Neural cell (in vitro differentiated cells): Measurements from ENCODE around the gene LMNA. TPM values are rescaled to one million over a fixed set of nuclear protein-coding genes. Genes with fewer than 3 reads are reported as not detected.
A peak's percentile ranks its signal among the peaks of the same experiment; 100 is the strongest.

Experiments used
- H2AFZ ChIP-seq: fragments of 200-600, 300-800 bp; sonication (generic), shearing (Covaris generic); 2 replicates; pipeline ENCODE4 v1.6.0; 2014; ENCODE audit warnings: low read depth, mild to moderate bottlenecking, antibody characterized with exemption, low read length, moderate library complexity
- H3F3A ChIP-seq: fragments of 200-600 bp; shearing (Covaris generic); 2 replicates; pipeline ENCODE4 v1.6.1; 2016; ENCODE audit warnings: mild to moderate bottlenecking, moderate library complexity, mixed read lengths, antibody characterized with exemption, low read length; ENCODE audit not compliant: insufficient read depth, poor library complexity, severe bottlenecking
- H3K27ac ChIP-seq: fragments of 200-600, 300-800 bp; sonication (generic), shearing (Covaris generic); 2 replicates; pipeline ENCODE4 v1.5.1; 2014; ENCODE audit warnings: mild to moderate bottlenecking, low read length, moderate library complexity
- H3K27me3 ChIP-seq: fragments of 300-800, 200-600 bp; sonication (generic), shearing (Covaris generic); 2 replicates; pipeline ENCODE4 v1.6.0; 2014; ENCODE audit warnings: mild to moderate bottlenecking, low read depth, low read length, moderate library complexity; ENCODE audit not compliant: insufficient read depth
- H3K36me3 ChIP-seq: fragments of 300-800, 200-600 bp; sonication (generic), shearing (Covaris generic); 2 replicates; pipeline ENCODE4 v1.5.1; 2014; ENCODE audit warnings: mild to moderate bottlenecking, antibody characterized with exemption, low read length, moderate library complexity; ENCODE audit not compliant: insufficient read depth
- H3K4me2 ChIP-seq: fragments of 300-800, 200-600 bp; sonication (generic), shearing (Covaris generic); 2 replicates; pipeline ENCODE4 v1.6.0; 2014; ENCODE audit warnings: mild to moderate bottlenecking, low read length
- H3K4me3 ChIP-seq: fragments of 300-800, 200-600 bp; sonication (generic), shearing (Covaris generic); 2 replicates; pipeline ENCODE4 v1.5.1; 2014; ENCODE audit warnings: mild to moderate bottlenecking, low read length, moderate library complexity
- H3K79me2 ChIP-seq: fragments of 200-600 bp; shearing (Covaris generic); replicated peaks from 2 replicates; pipeline ENCODE4 v1.6.0; 2014; ENCODE audit warnings: mild to moderate bottlenecking, low read length, moderate library complexity; ENCODE audit not compliant: insufficient read depth
- H3K9ac ChIP-seq: fragments of 300-800, 200-600 bp; sonication (generic), shearing (Covaris generic); 2 replicates; pipeline ENCODE4 v1.6.1; 2016; ENCODE audit warnings: mild to moderate bottlenecking, low read length, mixed read lengths
- H3K9me2 ChIP-seq: fragments of 200-600 bp; shearing (Covaris generic); 2 replicates; pipeline ENCODE4 v1.6.1; 2016; ENCODE audit warnings: mild to moderate bottlenecking, low read length, mixed read lengths; ENCODE audit not compliant: insufficient read depth
- H3K9me3 ChIP-seq: fragments of 200-600, 300-800 bp; sonication (generic), shearing (Covaris generic); 2 replicates; pipeline ENCODE4 v1.6.1; 2016; ENCODE audit warnings: mild to moderate bottlenecking, mixed run types, low read length, moderate library complexity, mixed read lengths
- H4K20me1 ChIP-seq: fragments of 200-600 bp; shearing (Covaris generic); 2 replicates; pipeline ENCODE4 v1.6.1; 2016; ENCODE audit warnings: mild to moderate bottlenecking, mixed run types; ENCODE audit not compliant: insufficient read depth
- EP300 ChIP-seq: fragments of 450-650 bp; conservative IDR thresholded peaks from 2 replicates; pipeline ENCODE4 v1.6.1; 2014; ENCODE audit warnings: antibody characterized with exemption, mild to moderate bottlenecking, moderate library complexity; ENCODE audit not compliant: poor library complexity, severe bottlenecking
- EZH2 ChIP-seq: fragments of 200-600, 300-800 bp; shearing (Covaris generic), sonication (generic); IDR thresholded peaks from 2 replicates; pipeline ENCODE4 v1.6.1; 2014; ENCODE audit warnings: antibody characterized with exemption, low read length, borderline replicate concordance, mild to moderate bottlenecking; ENCODE audit not compliant: insufficient read depth, poor library complexity, severe bottlenecking
- MXI1 ChIP-seq: fragments of 450-650 bp; conservative IDR thresholded peaks from 2 replicates; pipeline ENCODE4 v1.6.1; 2014; ENCODE audit warnings: antibody characterized with exemption, mild to moderate bottlenecking; ENCODE audit not compliant: poor library complexity, severe bottlenecking
- POLR2AphosphoS5 ChIP-seq: IDR thresholded peaks from 2 replicates; pipeline ENCODE4 v1.6.1; 2012
- RAD21 ChIP-seq: fragments of 450-650 bp; conservative IDR thresholded peaks from 2 replicates; pipeline ENCODE4 v1.6.1; 2014; ENCODE audit warnings: antibody characterized with exemption, mild to moderate bottlenecking, moderate library complexity
- SMC3 ChIP-seq: fragments of 450-650 bp; conservative IDR thresholded peaks from 2 replicates; pipeline ENCODE4 v1.6.1; 2014; ENCODE audit warnings: antibody characterized with exemption, mild to moderate bottlenecking, moderate library complexity; ENCODE audit not compliant: poor library complexity
- TAF1 ChIP-seq: IDR thresholded peaks from 2 replicates; pipeline ENCODE4 v1.6.1; 2012; ENCODE audit warnings: low read depth
- polyA plus RNA-seq: library from polyadenylated mRNA; depleted of rRNA; stranded (reverse); fragments of >200 nt; gene quantifications from 2 replicates; pipeline ENCODE4 v1.2.3, GENCODE V29; 2014
- TF ChIP-seq, protein P1 (sequence below): fragments of 450-650 bp; IDR thresholded peaks from 2 replicates; pipeline ENCODE4 v1.5.1; 2014; ENCODE audit warnings: antibody characterized with exemption, mild to moderate bottlenecking, moderate library complexity; ENCODE audit not compliant: poor library complexity, severe bottlenecking
- TF ChIP-seq, protein P2 (sequence below): IDR thresholded peaks from 2 replicates; pipeline ENCODE4 v1.6.1; 2012; ENCODE audit warnings: borderline replicate concordance

Gene LMNA
- polyA plus RNA-seq, 1 donor from 2014 or later, result 90.7 TPM

DNA sequence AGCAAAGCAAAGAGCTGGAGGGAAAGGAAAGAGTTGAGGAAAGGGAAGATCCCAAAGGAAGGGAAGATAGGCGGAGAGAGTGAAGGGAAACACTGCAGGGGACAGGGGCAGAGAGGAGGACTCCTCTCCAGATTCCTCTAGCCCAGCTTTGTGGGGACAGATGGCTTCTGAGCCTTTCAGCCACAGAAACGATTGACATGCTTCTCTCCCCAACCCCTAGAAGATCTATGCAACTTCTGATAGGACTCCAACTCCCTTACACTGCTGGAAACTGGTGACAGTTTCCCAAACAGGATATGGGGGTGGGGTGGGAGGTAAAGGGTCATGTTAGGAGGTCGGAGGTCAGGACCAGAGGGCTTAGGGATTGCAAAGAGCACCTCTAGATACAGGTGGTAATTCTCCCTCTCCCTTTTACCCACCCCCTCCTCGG, 38.7 kb upstream of the LMNA start:
- Histone ChIP-seq H3K27ac (no peak overlapping the region), H2AFZ (no peak overlapping the region), H4K20me1 (peaks cover 67% of the 10 kb centered on the region), H3K27me3 (no peaks in the 10 kb centered on the region), H3K79me2 (peaks cover 70% of the 10 kb centered on the region), H3K9ac (peak overlapping the region; percentile 38), H3K36me3 (peaks cover 9% of the 10 kb centered on the region), H3K4me3 (peak overlapping the region; percentile 93), H3K9me3 (no peaks in the 10 kb centered on the region), H3K9me2 (no peaks in the 10 kb centered on the region), H3K4me2 (peak overlapping the region; percentile 21), H3F3A (peaks cover 5% of the 10 kb centered on the region)
- TF ChIP-seq, protein P1, sequence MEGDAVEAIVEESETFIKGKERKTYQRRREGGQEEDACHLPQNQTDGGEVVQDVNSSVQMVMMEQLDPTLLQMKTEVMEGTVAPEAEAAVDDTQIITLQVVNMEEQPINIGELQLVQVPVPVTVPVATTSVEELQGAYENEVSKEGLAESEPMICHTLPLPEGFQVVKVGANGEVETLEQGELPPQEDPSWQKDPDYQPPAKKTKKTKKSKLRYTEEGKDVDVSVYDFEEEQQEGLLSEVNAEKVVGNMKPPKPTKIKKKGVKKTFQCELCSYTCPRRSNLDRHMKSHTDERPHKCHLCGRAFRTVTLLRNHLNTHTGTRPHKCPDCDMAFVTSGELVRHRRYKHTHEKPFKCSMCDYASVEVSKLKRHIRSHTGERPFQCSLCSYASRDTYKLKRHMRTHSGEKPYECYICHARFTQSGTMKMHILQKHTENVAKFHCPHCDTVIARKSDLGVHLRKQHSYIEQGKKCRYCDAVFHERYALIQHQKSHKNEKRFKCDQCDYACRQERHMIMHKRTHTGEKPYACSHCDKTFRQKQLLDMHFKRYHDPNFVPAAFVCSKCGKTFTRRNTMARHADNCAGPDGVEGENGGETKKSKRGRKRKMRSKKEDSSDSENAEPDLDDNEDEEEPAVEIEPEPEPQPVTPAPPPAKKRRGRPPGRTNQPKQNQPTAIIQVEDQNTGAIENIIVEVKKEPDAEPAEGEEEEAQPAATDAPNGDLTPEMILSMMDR, result no peak
- no peak for TF ChIP-seq SMC3
- no peak for TF ChIP-seq MXI1
- TF ChIP-seq POLR2AphosphoS5, result no peak
- no peak for TF ChIP-seq TAF1
- TF ChIP-seq RAD21, result no peak
- no peak for TF ChIP-seq EZH2
- TF ChIP-seq, protein P2, sequence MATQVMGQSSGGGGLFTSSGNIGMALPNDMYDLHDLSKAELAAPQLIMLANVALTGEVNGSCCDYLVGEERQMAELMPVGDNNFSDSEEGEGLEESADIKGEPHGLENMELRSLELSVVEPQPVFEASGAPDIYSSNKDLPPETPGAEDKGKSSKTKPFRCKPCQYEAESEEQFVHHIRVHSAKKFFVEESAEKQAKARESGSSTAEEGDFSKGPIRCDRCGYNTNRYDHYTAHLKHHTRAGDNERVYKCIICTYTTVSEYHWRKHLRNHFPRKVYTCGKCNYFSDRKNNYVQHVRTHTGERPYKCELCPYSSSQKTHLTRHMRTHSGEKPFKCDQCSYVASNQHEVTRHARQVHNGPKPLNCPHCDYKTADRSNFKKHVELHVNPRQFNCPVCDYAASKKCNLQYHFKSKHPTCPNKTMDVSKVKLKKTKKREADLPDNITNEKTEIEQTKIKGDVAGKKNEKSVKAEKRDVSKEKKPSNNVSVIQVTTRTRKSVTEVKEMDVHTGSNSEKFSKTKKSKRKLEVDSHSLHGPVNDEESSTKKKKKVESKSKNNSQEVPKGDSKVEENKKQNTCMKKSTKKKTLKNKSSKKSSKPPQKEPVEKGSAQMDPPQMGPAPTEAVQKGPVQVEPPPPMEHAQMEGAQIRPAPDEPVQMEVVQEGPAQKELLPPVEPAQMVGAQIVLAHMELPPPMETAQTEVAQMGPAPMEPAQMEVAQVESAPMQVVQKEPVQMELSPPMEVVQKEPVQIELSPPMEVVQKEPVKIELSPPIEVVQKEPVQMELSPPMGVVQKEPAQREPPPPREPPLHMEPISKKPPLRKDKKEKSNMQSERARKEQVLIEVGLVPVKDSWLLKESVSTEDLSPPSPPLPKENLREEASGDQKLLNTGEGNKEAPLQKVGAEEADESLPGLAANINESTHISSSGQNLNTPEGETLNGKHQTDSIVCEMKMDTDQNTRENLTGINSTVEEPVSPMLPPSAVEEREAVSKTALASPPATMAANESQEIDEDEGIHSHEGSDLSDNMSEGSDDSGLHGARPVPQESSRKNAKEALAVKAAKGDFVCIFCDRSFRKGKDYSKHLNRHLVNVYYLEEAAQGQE, result no peak
- TF ChIP-seq EP300, result no peak

DNA sequence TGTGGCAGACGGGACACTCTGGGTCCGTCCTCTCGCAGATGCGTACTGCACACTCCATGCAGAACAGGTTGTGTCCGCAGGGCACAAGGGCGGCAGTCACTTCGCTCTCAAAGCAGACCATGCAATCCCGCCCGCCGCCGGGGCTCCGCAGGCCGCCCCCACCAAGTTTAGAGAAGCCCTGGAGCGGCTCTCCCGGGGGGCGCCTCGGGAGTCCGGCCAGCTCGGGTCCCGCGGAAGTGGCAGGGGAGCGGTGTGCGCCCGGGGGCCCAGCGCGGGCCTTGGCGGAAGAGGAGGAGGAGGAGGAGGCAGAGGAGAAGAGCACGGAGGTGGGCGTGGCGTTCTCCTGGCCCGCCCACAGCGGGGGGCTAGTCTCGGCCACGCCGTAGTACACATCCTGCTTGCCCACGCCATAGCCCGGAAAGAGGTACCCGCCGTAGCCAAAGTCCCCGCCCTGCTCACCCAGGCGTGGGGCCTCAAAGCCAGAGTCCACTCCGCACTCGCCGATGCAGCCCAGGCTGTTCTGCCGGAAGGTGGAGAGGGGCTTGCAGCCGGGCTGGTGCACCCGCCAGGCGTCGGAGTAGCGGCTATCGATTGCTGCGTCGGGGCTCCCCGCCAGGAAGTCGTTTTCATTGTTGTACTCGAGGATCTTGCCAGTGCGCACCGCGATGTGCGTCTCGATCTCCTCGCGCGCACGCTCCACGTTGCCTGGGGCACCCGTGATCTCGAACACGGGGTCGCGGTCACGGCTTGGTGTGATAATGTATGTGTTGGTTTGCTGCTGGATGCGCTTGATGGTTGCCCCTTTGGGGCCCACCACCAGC, 37.7 kb upstream of the LMNA start:
- Histone ChIP-seq H3K27ac (no peak overlapping the region), H3K27me3 (no peaks in the 10 kb centered on the region), H3K9me2 (no peaks in the 10 kb centered on the region), H2AFZ (no peak overlapping the region), H3K9me3 (no peaks in the 10 kb centered on the region), H3K79me2 (peaks cover 78% of the 10 kb centered on the region), H3K9ac (peak overlapping the region; percentile 16), H3K36me3 (peaks cover 9% of the 10 kb centered on the region), H4K20me1 (peaks cover 64% of the 10 kb centered on the region), H3K4me2 (no peak overlapping the region), H3K4me3 (peak overlapping the region; percentile 93), H3F3A (peaks cover 5% of the 10 kb centered on the region)
- TF ChIP-seq, protein P1, result no peak
- TF ChIP-seq, protein P2, result no peak
- no peak for TF ChIP-seq TAF1
- no peak for TF ChIP-seq EP300
- TF ChIP-seq EZH2, result no peak
- TF ChIP-seq RAD21, result no peak
- no peak for TF ChIP-seq MXI1
- no peak for TF ChIP-seq SMC3
- no peak for TF ChIP-seq POLR2AphosphoS5
